Tibial artery (tissue), 4 donors: ENCODE data around the gene STUB1.
"Not testable (repeated sequence)": the region's sequence is repeated elsewhere in the genome, so short reads cannot be mapped to it uniquely, and the experiment has no call there.

ENCODE experiments used
- DNase-seq, 2 donors: peaks; one replicate each; pipeline ENCODE4 v3.0.0-alpha.2; 2019
- H3K27ac ChIP-seq, 2 donors: fragments of 200-600 bp; sonication (generic) in 1 of 2; 1 replicate in 1 of 2; 2 replicates in 1 of 2; pipeline ENCODE4 v1.5.1; 2018 to 2019; ENCODE audit warnings: mild to moderate bottlenecking in 1 of 2
- H3K27me3 ChIP-seq, 2 donors: fragments of 200-600 bp; sonication (generic) in 1 of 2; one replicate each; pipeline versions ENCODE4 v1.5.1 to v1.6.0; 2016 to 2019
- H3K36me3 ChIP-seq, 3 donors: fragments of 200-600 bp; sonication (generic) in 2 of 3; one replicate each; pipeline ENCODE4 v1.5.1; 2016 to 2019; ENCODE audit warnings: mild to moderate bottlenecking in 2 of 3
- H3K4me1 ChIP-seq, 4 donors: fragments of 200-600 bp; sonication (generic) in 2 of 4; 1 replicate in 3 of 4; 2 replicates in 1 of 4; pipeline ENCODE4 v1.5.1; 2016 to 2019
- H3K4me3 ChIP-seq, 2 donors: fragments of 200-600 bp; sonication (generic) in 1 of 2; 1 replicate in 1 of 2; 2 replicates in 1 of 2; pipeline ENCODE4 v1.5.1; 2018 to 2019; ENCODE audit warnings: mild to moderate bottlenecking in 2 of 2
- H3K9me3 ChIP-seq, 3 donors: fragments of 200-600 bp; sonication (generic) in 1 of 3; one replicate each; pipeline ENCODE4 v1.5.1; 2016 to 2019
- CTCF ChIP-seq, 2 experiments: fragments of 200-600 bp in 1 of 2; fragments of 450-650 bp in 1 of 2; IDR thresholded peaks; one replicate each; pipeline ENCODE4 v1.5.1; 2017 to 2019; ENCODE audit warnings: antibody characterized with exemption in 2 of 2, mild to moderate bottlenecking in 1 of 2, moderate library complexity in 1 of 2
- intact Hi-C: fragments of 100-400 bp; cut with DNase I; formaldehyde crosslinking; loops from one replicate; pipeline ENCODE4 v1.15.0; 2023; ENCODE audit warnings: low total_unique reads

The STUB1 gene

GRCh38 chr16:709566-710499, 29.6 kb downstream of the STUB1 start:
- Histone ChIP-seq H3K9me3 (no peaks in the 10 kb centered on the region), H3K36me3 (no peaks in the 10 kb centered on the region), H3K27me3 (peaks cover 0 to 78% of the 10 kb centered on the region in 2 donors), H3K27ac (no peak overlapping the region), H3K4me3 (no peak overlapping the region), H3K4me1 (peaks cover 0 to 43% (median 25%) of the 10 kb centered on the region in 4 donors)
- intact Hi-C loops = loop anchor here (5.0 kb wide), 1 partner anchor 347 kb away; no protein-coding TSS in a partner anchor
- DNase-seq = no peak
- TF ChIP-seq CTCF (IDR thresholded peaks at IDR 0.05) = no peak

- H3K27me3 ChIP-seq = peaks cover 0 to 71% of the 10 kb centered on the region in 2 donors
- H3K27ac ChIP-seq = no peak overlapping the region
- TF ChIP-seq CTCF (IDR thresholded peaks at IDR 0.05) = no peak
- DNase-seq = no peak
- intact Hi-C loops = loop anchor here (5.0 kb wide), 1 partner anchor 347 kb away; no protein-coding TSS in a partner anchor
- no peaks in the 10 kb centered on the region for H3K9me3 ChIP-seq
- H3K36me3 ChIP-seq = no peaks in the 10 kb centered on the region
- H3K4me1 ChIP-seq = peaks cover 0 to 40% (median 25%) of the 10 kb centered on the region in 4 donors
- no peak overlapping the region for H3K4me3 ChIP-seq
These were observed 30.4 kb downstream of the STUB1 start for GRCh38 chr16:710500-711075.

GRCh38 chr16:711084-711483, 30.9 kb downstream of the STUB1 start:
- no peak overlapping the region for H3K27ac ChIP-seq
- no peaks in the 10 kb centered on the region for H3K36me3 ChIP-seq

GRCh38 chr16:711548-712320, 31.5 kb downstream of the STUB1 start:
- H3K4me1 ChIP-seq = peaks cover 0 to 43% (median 28%) of the 10 kb centered on the region in 4 donors
- DNase-seq = peak; percentile 57 to 83
- intact Hi-C loops = loop anchor here (2.0 to 5.0 kb wide), 2 partner anchors 75 to 346 kb away; no protein-coding TSS in a partner anchor
- no peak overlapping the region for H3K27ac ChIP-seq
- H3K9me3 ChIP-seq = no peaks in the 10 kb centered on the region
- H3K27me3 ChIP-seq = peaks cover 0 to 72% of the 10 kb centered on the region in 2 donors
- TF ChIP-seq CTCF (IDR thresholded peaks at IDR 0.05) = peak; percentile 87 to 95
- H3K36me3 ChIP-seq = no peaks in the 10 kb centered on the region
- no peak overlapping the region for H3K4me3 ChIP-seq

More at GRCh38 chr16:711084-711483, 30.9 kb downstream of the STUB1 start:
- no peak for TF ChIP-seq CTCF (IDR thresholded peaks at IDR 0.05)
- DNase-seq = no peak
- Histone ChIP-seq H3K4me3 (no peak overlapping the region), H3K27me3 (peaks cover 0 to 72% of the 10 kb centered on the region in 2 donors), H3K9me3 (no peaks in the 10 kb centered on the region), H3K4me1 (peaks cover 0 to 43% (median 27%) of the 10 kb centered on the region in 4 donors)
- intact Hi-C loops = loop anchor here (5.0 kb wide), 1 partner anchor 346 kb away; no protein-coding TSS in a partner anchor

GRCh38 chr16:712740-713250, 32.6 kb downstream of the STUB1 start:
- Histone ChIP-seq H3K4me1 (peaks cover 0 to 40% (median 29%) of the 10 kb centered on the region in 4 donors), H3K27me3 (peaks cover 0 to 65% of the 10 kb centered on the region in 2 donors)
- not testable (repeated sequence) for H3K9me3 ChIP-seq, H3K36me3 ChIP-seq, H3K4me3 ChIP-seq, H3K27ac ChIP-seq, DNase-seq
- intact Hi-C loops = loop anchor here (2.0 to 5.0 kb wide), 2 partner anchors 74 to 345 kb away; no protein-coding TSS in a partner anchor
